H1 (cell line): ENCODE measurements around the gene SLC10A2. TPM values are rescaled to one million over a fixed set of nuclear protein-coding genes. Genes with fewer than 3 reads are reported as not detected.

Experiments used
- CTCF ChIA-PET: fragments of 300-600 bp; sonication (Branson Sonifier 250); formaldehyde crosslinking; loops from one replicate; lab custom pipeline; 2021; ENCODE audit not compliant: partially characterized antibody; lab: Charles Lee
- POLR2A ChIA-PET: fragments of 300-600 bp; sonication (Branson Sonifier 250); formaldehyde crosslinking; loops from one replicate; lab custom pipeline; 2021; ENCODE audit warnings: inconsistent platforms; ENCODE audit not compliant: partially characterized antibody; lab: Charles Lee
- DNase-seq, 2 experiments: peaks; one replicate each; pipeline versions ENCODE4 v3.0.0 to v3.0.0-alpha.2; 2010 to 2022; ENCODE audit warnings: low spot score in 2 of 2, low read depth in 1 of 2, mixed read lengths in 1 of 2
- FAIRE-seq: peaks from 2 replicates; lab custom pipeline; 2011; peaks lifted over from hg19 to GRCh38; lab: Jason Lieb, UNC
- H2AFZ ChIP-seq: 2 replicates; pipeline ENCODE4 v1.8.1; 2012; ENCODE audit warnings: low read length, inconsistent platforms
- H2AK5ac ChIP-seq: 2 replicates; pipeline ENCODE4 v1.6.1; 2013; ENCODE audit warnings: low read depth, low read length
- H2BK120ac ChIP-seq: replicated peaks from 2 replicates; pipeline ENCODE3; 2013; ENCODE audit warnings: low read depth, low read length, inconsistent platforms
- H2BK12ac ChIP-seq: 2 replicates; pipeline ENCODE4 v1.6.1; 2013; ENCODE audit warnings: low read depth, low read length
- H2BK15ac ChIP-seq: 2 replicates; pipeline ENCODE4 v1.6.1; 2013; ENCODE audit warnings: low read length
- H2BK20ac ChIP-seq: 2 replicates; pipeline ENCODE4 v1.6.1; 2013; ENCODE audit warnings: low read length
- H2BK5ac ChIP-seq: 2 replicates; pipeline ENCODE4 v1.6.1; 2013; ENCODE audit warnings: low read depth, low read length
- H3K14ac ChIP-seq: 2 replicates; pipeline ENCODE4 v1.6.1; 2013; ENCODE audit warnings: inconsistent platforms; ENCODE audit not compliant: insufficient read length
- H3K18ac ChIP-seq: 2 replicates; pipeline ENCODE4 v1.6.1; 2013; ENCODE audit warnings: low read length; ENCODE audit errors: extremely low read depth
- H3K23ac ChIP-seq: 2 replicates; pipeline ENCODE4 v1.6.1; 2013; ENCODE audit warnings: inconsistent platforms; ENCODE audit not compliant: insufficient read length
- H3K23me2 ChIP-seq: 2 replicates; pipeline ENCODE4 v1.6.1; 2013; ENCODE audit warnings: low read depth, low read length
- H3K27ac ChIP-seq: 2 replicates; pipeline ENCODE4 v1.6.1; 2011; ENCODE audit warnings: low read depth, low read length, inconsistent platforms
- H3K27me3 ChIP-seq, 4 experiments: replicated peaks in 1 of 4; 1 replicate in 1 of 4; 2 replicates in 3 of 4; pipeline versions ENCODE4 v1.6.1 to v1.8.1; 2011 to 2013; ENCODE audit warnings: low read length in 3 of 4, mild to moderate bottlenecking in 3 of 4, inconsistent platforms in 2 of 4, mixed read lengths in 2 of 4, moderate library complexity in 1 of 4; ENCODE audit not compliant: control insufficient read depth in 3 of 4, insufficient read depth in 3 of 4; ENCODE audit errors: extremely low read depth in 1 of 4
- H3K36me3 ChIP-seq, 4 experiments: 2 replicates each; pipeline versions ENCODE4 v1.6.1 to v1.8.1; 2011 to 2013; ENCODE audit warnings: mild to moderate bottlenecking in 4 of 4, low read length in 3 of 4, moderate library complexity in 2 of 4, control low read depth in 1 of 4, inconsistent platforms in 1 of 4; ENCODE audit not compliant: insufficient read depth in 4 of 4, control insufficient read depth in 2 of 4
- H3K4ac ChIP-seq: replicated peaks from 2 replicates; pipeline ENCODE3; 2013; ENCODE audit warnings: low read length, low read depth, mixed read lengths, inconsistent platforms; ENCODE audit not compliant: insufficient read length
- H3K4me1 ChIP-seq, 4 experiments: replicated peaks in 1 of 4; 1 replicate in 1 of 4; 2 replicates in 3 of 4; pipeline versions ENCODE4 v1.6.1 to v1.8.1; 2011 to 2013; ENCODE audit warnings: low read length in 3 of 4, inconsistent platforms in 2 of 4, mixed read lengths in 1 of 4; ENCODE audit not compliant: insufficient read depth in 4 of 4, control insufficient read depth in 3 of 4
- H3K4me2 ChIP-seq, 2 experiments: 2 replicates each; pipeline versions ENCODE4 v1.6.1 to v1.8.1; 2011 to 2013; ENCODE audit warnings: low read depth in 2 of 2, low read length in 2 of 2, control low read depth in 1 of 2, inconsistent platforms in 1 of 2, mild to moderate bottlenecking in 1 of 2; ENCODE audit not compliant: insufficient read depth in 1 of 2
- H3K4me3 ChIP-seq, 4 experiments: fragments of 200-600, 300-600 bp in 1 of 4; sonication (generic), shearing (Covaris generic), sonication (Bioruptor Twin) in 1 of 4; 2 replicates each; pipeline versions ENCODE4 v1.5.1 to v1.8.1; 2011 to 2016; ENCODE audit warnings: low read length in 4 of 4, low read depth in 3 of 4, control low read depth in 2 of 4, inconsistent platforms in 2 of 4, mild to moderate bottlenecking in 2 of 4, mixed read lengths in 1 of 4, moderate library complexity in 1 of 4; ENCODE audit not compliant: insufficient read depth in 2 of 4; ENCODE audit errors: extremely low read depth in 1 of 4
- H3K56ac ChIP-seq: replicated peaks from 2 replicates; pipeline ENCODE3; 2013; ENCODE audit warnings: low read depth, mild to moderate bottlenecking, mixed read lengths, low read length, inconsistent platforms; ENCODE audit not compliant: insufficient read length
- H3K79me1 ChIP-seq: 2 replicates; pipeline ENCODE4 v1.6.1; 2013; ENCODE audit warnings: low read depth, low read length, control low read depth
- H3K79me2 ChIP-seq, 2 experiments: 2 replicates each; pipeline versions ENCODE4 v1.6.1 to v1.8.1; 2012 to 2013; ENCODE audit warnings: low read length in 2 of 2, mild to moderate bottlenecking in 2 of 2, inconsistent platforms in 1 of 2; ENCODE audit not compliant: insufficient read depth in 2 of 2, control insufficient read depth in 1 of 2
- H3K9ac ChIP-seq, 4 experiments: replicated peaks in 1 of 4; 1 replicate in 1 of 4; 2 replicates in 3 of 4; pipeline versions ENCODE4 v1.6.1 to v1.8.1; 2011 to 2013; ENCODE audit warnings: low read depth in 3 of 4, low read length in 3 of 4, control low read depth in 2 of 4, mild to moderate bottlenecking in 2 of 4, moderate library complexity in 2 of 4, inconsistent platforms in 1 of 4; ENCODE audit errors: extremely low read depth in 1 of 4
- H3K9me3 ChIP-seq, 2 experiments: 2 replicates each; pipeline versions ENCODE4 v1.6.1 to v1.8.1; 2012 to 2013; ENCODE audit warnings: mild to moderate bottlenecking in 2 of 2, moderate library complexity in 2 of 2, control low read depth in 1 of 2, inconsistent platforms in 1 of 2, low read depth in 1 of 2, low read length in 1 of 2, mixed read lengths in 1 of 2; ENCODE audit not compliant: insufficient read depth in 2 of 2
- H4K20me1 ChIP-seq, 2 experiments: replicated peaks in 1 of 2; 2 replicates each; pipeline versions ENCODE3 to v1.8.1; 2011 to 2013; ENCODE audit warnings: inconsistent platforms in 2 of 2, low read length in 2 of 2, mild to moderate bottlenecking in 1 of 2; ENCODE audit not compliant: insufficient read depth in 2 of 2, control insufficient read depth in 1 of 2
- H4K5ac ChIP-seq: 2 replicates; pipeline ENCODE4 v1.6.1; 2013; ENCODE audit warnings: low read length, low read depth, mixed read lengths, inconsistent platforms; ENCODE audit not compliant: insufficient read length
- H4K8ac ChIP-seq: 2 replicates; pipeline ENCODE4 v1.8.0; 2013; ENCODE audit warnings: mild to moderate bottlenecking, moderate library complexity, low read length, inconsistent platforms; ENCODE audit not compliant: insufficient read depth; ENCODE audit errors: extremely low read depth
- H4K91ac ChIP-seq: replicated peaks from 2 replicates; pipeline ENCODE3; 2013; ENCODE audit warnings: low read length, mixed read lengths, inconsistent platforms; ENCODE audit not compliant: insufficient read length
- KDM1A ChIP-seq: fragments of 200-600, 300-600 bp; sonication (generic); IDR thresholded peaks from 2 replicates; pipeline ENCODE4 v1.7.1; 2016; ENCODE audit warnings: mild to moderate bottlenecking, low read length, borderline replicate concordance
- MAFK ChIP-seq: IDR thresholded peaks from 2 replicates; pipeline ENCODE4 v1.6.1; 2012; ENCODE audit warnings: low read depth, mild to moderate bottlenecking, improper control_type of control experiment, low read length
- RNF2 ChIP-seq: fragments of 200-900, 300-1000 bp; sonication (generic); IDR thresholded peaks from 2 replicates; pipeline ENCODE4 v1.7.1; 2016; ENCODE audit warnings: borderline replicate concordance, low read depth, mild to moderate bottlenecking, antibody characterized with exemption, low read length; ENCODE audit not compliant: poor library complexity, severe bottlenecking; ENCODE audit errors: missing control alignments
- WGBS, 2 experiments: shearing (Covaris generic) in 1 of 2; methylation state at CpG; one replicate each; pipeline versions ENCODE4 v1.1.6 to v1.1.7; 2013 to 2015; ENCODE audit warnings: low lambda C conversion rate in 2 of 2, mixed read lengths in 2 of 2, inconsistent platforms in 1 of 2, low coverage in 1 of 2, missing lambda C conversion rate in 1 of 2; ENCODE audit not compliant: insufficient replicate concordance in 2 of 2, insufficient coverage in 1 of 2, insufficient read length in 1 of 2; ENCODE audit errors: extremely low coverage in 1 of 2, missing lambda C conversion rate in 1 of 2; 5-methylcytosine and 5-hydroxymethylcytosine counted together
- polyA plus RNA-seq, 7 experiments: library from polyadenylated mRNA; depleted of rRNA in 3 of 7; stranded (reverse) in 5 of 7; unstranded in 2 of 7; fragments of >200 nt in 5 of 7; fragments of 200-250 nt in 2 of 7; gene quantifications; 1 replicate in 5 of 7; 2 replicates in 1 of 7; 4 replicates in 1 of 7; pipeline versions ENCODE4 v1.2.1 to v1.2.3, GENCODE V29; 2011 to 2013; ENCODE audit warnings: missing spikeins in 2 of 7, mixed read lengths in 2 of 7
- total RNA-seq: library from RNA; stranded (reverse); fragmentation: NEBNext Ultra II Directional; extraction: Animal tissue kit (Norgen Biotek cat#: 25700); gene quantifications from 2 replicates; pipeline ENCODE4 v1.2.1, GENCODE V29; 2021

The SLC10A2 gene
- total and polyA plus RNA-seq, 2 of the 8 experiments (the other 6 are each of a cell fraction or from before 2014, with no cell fraction given): not detected

- POLR2A ChIA-PET: no interaction called here
- Histone ChIP-seq H3K4ac (no peak overlapping the region), H3K9me3 (no peaks in the 10 kb centered on the region), H2BK20ac (no peak overlapping the region), H3K4me3 (no peak overlapping the region), H3K36me3 (no peaks in the 10 kb centered on the region), H2BK120ac (no peak overlapping the region), H3K4me1 (peaks cover 0 to 2% (median 0%) of the 10 kb centered on the region in 4 experiments; a peak in 2 of 7 replicates), H3K14ac (no peak overlapping the region), H3K79me1 (no peaks in the 10 kb centered on the region), H2AFZ (no peak overlapping the region), H2AK5ac (no peak overlapping the region)
- CTCF ChIA-PET: interaction anchor here (0.7 to 1.7 kb wide), 3 partner anchors 46 to 89 kb away, joined by 3 to 5 read pairs (median 4); no protein-coding TSS in a partner anchor
- DNase-seq (no peak), FAIRE-seq (no peak)
- WGBS, 2 experiments: 95% methylated on average over 3 of the region's 3 CpGs; no CpG with 5 or more reads in 1 of the 2 experiments
- TF ChIP-seq KDM1A: no peak
- TF ChIP-seq MAFK: no peak
- TF ChIP-seq RNF2: no peak
- TF ChIP-seq, all 59 proteins: peak for 0
- Histone ChIP-seq H3K4me2 (no peak overlapping the region), H3K23ac (no peak overlapping the region), H4K91ac (no peak overlapping the region), H3K56ac (no peak overlapping the region), H3K9ac (no peak overlapping the region), H3K79me2 (no peaks in the 10 kb centered on the region), H2BK5ac (no peak overlapping the region), H3K23me2 (no peaks in the 10 kb centered on the region), H3K18ac (no peak overlapping the region), H3K27ac (no peak overlapping the region), H2BK15ac (no peak overlapping the region), H4K5ac (no peak overlapping the region), H4K8ac (no peak overlapping the region), H3K27me3 (no peaks in the 10 kb centered on the region), H4K20me1 (no peaks in the 10 kb centered on the region), H2BK12ac (no peak overlapping the region)
Measured at GRCh38 chr13:103022336-103022735, 43.9 kb downstream of the SLC10A2 start.
